Mesenchymal stem cell (in vitro differentiated cells and primary cell): Measurements from ENCODE around the gene CERKL.

Experiments used
- DNase-seq: peaks from one replicate; pipeline ENCODE4 v3.0.0-alpha.2; 2013
- H2AFZ ChIP-seq: one replicate; pipeline ENCODE4 v1.6.1; 2013; ENCODE audit warnings: low read depth, mild to moderate bottlenecking, control low read depth, inconsistent platforms, low read length, moderate library complexity
- H2AK5ac ChIP-seq: 2 replicates; pipeline ENCODE4 v1.6.1; 2013; ENCODE audit warnings: low read length, moderate library complexity, mild to moderate bottlenecking, inconsistent platforms; ENCODE audit not compliant: severe bottlenecking
- H2BK120ac ChIP-seq: one replicate; pipeline ENCODE4 v1.6.1; 2013; ENCODE audit warnings: low read depth, mild to moderate bottlenecking, inconsistent platforms, low read length, moderate library complexity
- H2BK12ac ChIP-seq, 2 experiments: one replicate each; pipeline ENCODE4 v1.6.1; 2013; ENCODE audit warnings: inconsistent platforms in 2 of 2, low read length in 2 of 2, mild to moderate bottlenecking in 2 of 2, moderate library complexity in 2 of 2, control low read depth in 1 of 2
- H2BK15ac ChIP-seq: one replicate; pipeline ENCODE4 v1.6.1; 2013; ENCODE audit warnings: mild to moderate bottlenecking, low read depth, inconsistent platforms; ENCODE audit not compliant: poor library complexity, severe bottlenecking
- H2BK5ac ChIP-seq: 2 replicates; pipeline ENCODE4 v1.6.1; 2013; ENCODE audit warnings: low read depth, mild to moderate bottlenecking, low read length, control low read depth, inconsistent platforms; ENCODE audit not compliant: poor library complexity, severe bottlenecking
- H3K14ac ChIP-seq, 2 experiments: one replicate each; pipeline ENCODE4 v1.6.1; 2013; ENCODE audit warnings: inconsistent platforms in 2 of 2, low read length in 2 of 2, control low read depth in 1 of 2, mild to moderate bottlenecking in 1 of 2, moderate library complexity in 1 of 2
- H3K18ac ChIP-seq, 2 experiments: one replicate each; pipeline ENCODE4 v1.6.1; 2013; ENCODE audit warnings: inconsistent platforms in 2 of 2, low read length in 2 of 2, control low read depth in 1 of 2, low read depth in 1 of 2, mild to moderate bottlenecking in 1 of 2
- H3K23ac ChIP-seq, 2 experiments: one replicate each; pipeline ENCODE4 v1.6.1; 2013; ENCODE audit warnings: inconsistent platforms in 2 of 2, low read length in 2 of 2, mild to moderate bottlenecking in 2 of 2, moderate library complexity in 2 of 2, control low read depth in 1 of 2
- H3K27ac ChIP-seq: 2 replicates; pipeline ENCODE4 v1.5.1; 2013; ENCODE audit warnings: mild to moderate bottlenecking, moderate library complexity, low read length, control low read depth, inconsistent platforms; ENCODE audit not compliant: poor library complexity, severe bottlenecking
- H3K27me3 ChIP-seq, 2 experiments: 2 replicates each; pipeline versions ENCODE4 v1.6.1 to v1.7.0; 2013; ENCODE audit warnings: low read length in 2 of 2, mild to moderate bottlenecking in 2 of 2, moderate library complexity in 2 of 2, control low read depth in 1 of 2, inconsistent platforms in 1 of 2; ENCODE audit not compliant: control insufficient read depth in 1 of 2, insufficient read depth in 1 of 2
- H3K36me3 ChIP-seq, 2 experiments: 2 replicates each; pipeline versions ENCODE4 v1.6.1 to v1.7.0; 2013; ENCODE audit warnings: low read length in 2 of 2, control low read depth in 1 of 2, inconsistent platforms in 1 of 2, low read depth in 1 of 2, mild to moderate bottlenecking in 1 of 2; ENCODE audit not compliant: insufficient read depth in 2 of 2, control insufficient read depth in 1 of 2
- H3K4ac ChIP-seq, 2 experiments: one replicate each; pipeline ENCODE4 v1.6.1; 2013; ENCODE audit warnings: inconsistent platforms in 2 of 2, low read length in 2 of 2, mild to moderate bottlenecking in 2 of 2, moderate library complexity in 2 of 2, control low read depth in 1 of 2, low read depth in 1 of 2
- H3K4me1 ChIP-seq: 2 replicates; pipeline ENCODE4 v1.6.1; 2013; ENCODE audit warnings: low read depth, low read length, control low read depth; ENCODE audit not compliant: control insufficient read depth, insufficient read depth
- H3K4me2 ChIP-seq: 2 replicates; pipeline ENCODE4 v1.6.1; 2013; ENCODE audit warnings: low read length, mild to moderate bottlenecking, inconsistent platforms; ENCODE audit not compliant: poor library complexity, severe bottlenecking
- H3K4me3 ChIP-seq, 2 experiments: 2 replicates each; pipeline versions ENCODE4 v1.5.1 to v1.7.0; 2013; ENCODE audit warnings: low read length in 2 of 2, mild to moderate bottlenecking in 2 of 2, control low read depth in 1 of 2, low read depth in 1 of 2; ENCODE audit not compliant: insufficient read depth in 1 of 2
- H3K79me1 ChIP-seq: replicated peaks from 2 replicates; pipeline ENCODE4 v1.6.1; 2013; ENCODE audit warnings: mild to moderate bottlenecking, control low read depth, low read length, inconsistent platforms; ENCODE audit not compliant: poor library complexity, severe bottlenecking
- H3K9ac ChIP-seq: 2 replicates; pipeline ENCODE4 v1.7.0; 2013; ENCODE audit warnings: mild to moderate bottlenecking, low read length, moderate library complexity
- H3K9me3 ChIP-seq: 2 replicates; pipeline ENCODE4 v1.7.0; 2013; ENCODE audit warnings: mild to moderate bottlenecking, low read length; ENCODE audit not compliant: control insufficient read depth
- H4K8ac ChIP-seq: one replicate; pipeline ENCODE4 v1.6.1; 2013; ENCODE audit warnings: inconsistent platforms, mild to moderate bottlenecking, low read length, moderate library complexity
- H4K91ac ChIP-seq: one replicate; pipeline ENCODE4 v1.6.1; 2013; ENCODE audit warnings: mild to moderate bottlenecking, low read length, inconsistent platforms
- WGBS: methylation state at CpG from one replicate; pipeline ENCODE4 v1.1.7; 2013; ENCODE audit warnings: mixed read lengths; 5-methylcytosine and 5-hydroxymethylcytosine counted together

CERKL gene

DNA sequence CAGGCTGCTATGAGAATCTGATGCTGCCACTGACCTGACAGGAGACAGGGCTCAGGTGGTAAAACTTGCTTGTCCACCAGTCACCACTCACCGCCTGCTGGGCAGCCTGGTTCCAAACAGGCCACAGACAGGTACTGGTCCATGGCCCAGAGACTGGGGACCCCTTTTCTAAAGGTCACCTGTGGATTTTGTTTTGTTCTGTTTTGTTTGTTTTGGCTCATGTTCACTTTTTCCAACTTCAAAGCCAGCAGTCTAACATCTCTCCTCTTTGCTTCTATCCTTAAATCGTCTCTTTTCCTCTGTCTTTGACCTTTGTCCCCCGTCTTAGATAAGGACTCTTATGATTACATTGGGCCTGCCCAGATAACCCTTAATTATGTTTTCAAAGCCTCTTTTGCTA is 3.3 kb upstream of the CERKL start:
- no peak overlapping the region for H2BK5ac ChIP-seq
- H4K8ac ChIP-seq = no peak overlapping the region
- H3K4ac ChIP-seq = no peak overlapping the region
- no peak overlapping the region for H4K91ac ChIP-seq
- no peak overlapping the region for H3K23ac ChIP-seq
- H3K4me1 ChIP-seq = peaks cover 8% of the 10 kb centered on the region
- no peak overlapping the region for H3K27ac ChIP-seq
- H2AFZ ChIP-seq = no peak overlapping the region
- H3K36me3 ChIP-seq = no peaks in the 10 kb centered on the region
- peaks cover 20 to 42% of the 10 kb centered on the region in 2 experiments for H3K27me3 ChIP-seq
- no peak overlapping the region for H3K4me3 ChIP-seq
- H2AK5ac ChIP-seq = no peak overlapping the region
- no peaks in the 10 kb centered on the region for H3K79me1 ChIP-seq
- no peak overlapping the region for H3K14ac ChIP-seq
- no peak overlapping the region for H2BK15ac ChIP-seq
- peaks cover 2% of the 10 kb centered on the region for H3K9me3 ChIP-seq
- DNase-seq = no peak
- 63% methylated on average over 3 of the region's 3 CpGs for WGBS
- no peak overlapping the region for H2BK12ac ChIP-seq
- H2BK120ac ChIP-seq = no peak overlapping the region
- H3K18ac ChIP-seq = no peak overlapping the region
- no peak overlapping the region for H3K9ac ChIP-seq
- H3K4me2 ChIP-seq = no peak overlapping the region

DNA sequence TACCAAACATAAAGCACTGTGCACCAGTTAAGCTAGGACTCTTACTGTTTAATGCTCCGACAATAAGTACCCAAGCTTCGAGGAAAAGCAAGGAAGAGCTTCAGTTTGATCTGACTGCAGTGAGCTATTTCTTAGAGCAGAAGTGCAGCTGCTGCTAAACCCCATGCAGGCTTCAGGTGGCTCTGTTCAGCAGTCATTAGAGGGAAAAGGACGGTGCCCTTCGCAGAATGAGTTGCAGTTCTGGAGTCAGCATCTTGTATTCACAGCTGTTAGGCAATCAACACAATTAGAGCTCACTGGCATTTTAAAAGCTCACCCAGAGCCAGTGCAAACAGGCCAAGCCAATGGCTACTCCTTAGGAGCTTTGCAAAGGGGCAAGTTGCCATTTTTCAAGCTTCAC is 1.5 kb upstream of the CERKL start:
- Histone ChIP-seq H3K36me3 (no peaks in the 10 kb centered on the region), H3K9me3 (no peaks in the 10 kb centered on the region), H4K91ac (no peak overlapping the region), H2BK15ac (no peak overlapping the region), H3K18ac (no peak overlapping the region), H3K4me3 (no peak overlapping the region), H3K23ac (no peak overlapping the region), H3K9ac (no peak overlapping the region), H2BK12ac (no peak overlapping the region), H4K8ac (no peak overlapping the region), H3K27ac (no peak overlapping the region), H3K4me1 (peaks cover 8% of the 10 kb centered on the region), H2AK5ac (no peak overlapping the region), H2BK5ac (no peak overlapping the region), H3K4me2 (no peak overlapping the region), H3K79me1 (no peaks in the 10 kb centered on the region), H2AFZ (no peak overlapping the region), H3K27me3 (peaks cover 20 to 50% of the 10 kb centered on the region in 2 experiments), H3K14ac (no peak overlapping the region), H2BK120ac (no peak overlapping the region), H3K4ac (no peak overlapping the region)
- 21% methylated on average over 4 of the region's 4 CpGs for WGBS
- no peak for DNase-seq

DNA sequence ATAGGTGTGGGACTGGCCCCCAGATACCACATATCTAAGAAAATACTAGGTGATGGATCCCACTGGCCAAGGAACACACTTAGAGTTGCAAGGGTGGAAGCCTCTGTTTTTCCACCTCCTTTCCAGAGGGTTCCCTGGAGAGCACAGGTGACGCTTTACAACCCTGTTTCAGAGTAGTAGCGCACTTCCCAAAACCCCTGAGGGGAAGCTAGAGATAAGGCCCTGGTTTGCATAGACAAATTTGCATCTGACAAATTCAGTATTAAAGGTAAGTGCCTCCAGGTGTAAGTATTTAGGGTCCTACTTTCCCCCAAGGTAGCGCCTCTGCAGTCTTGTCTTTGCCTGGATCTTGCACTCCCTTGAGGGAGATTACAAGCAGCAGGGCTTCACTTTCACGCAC is 474 bp upstream of the CERKL start:
- no peak overlapping the region for H3K23ac ChIP-seq
- no peak overlapping the region for H4K8ac ChIP-seq
- no peaks in the 10 kb centered on the region for H3K79me1 ChIP-seq
- H2BK15ac ChIP-seq = no peak overlapping the region
- H3K9ac ChIP-seq = peak overlapping the region; percentile 32
- peaks cover 8% of the 10 kb centered on the region for H3K4me1 ChIP-seq
- H2BK120ac ChIP-seq = no peak overlapping the region
- no peak overlapping the region for H3K27ac ChIP-seq
- no peak for DNase-seq
- 20% methylated on average over 4 of the region's 4 CpGs for WGBS
- no peak overlapping the region for H2AK5ac ChIP-seq
- H2BK12ac ChIP-seq = no peak overlapping the region
- H3K14ac ChIP-seq = no peak overlapping the region
- no peak overlapping the region for H3K4ac ChIP-seq
- H2AFZ ChIP-seq = no peak overlapping the region
- no peaks in the 10 kb centered on the region for H3K36me3 ChIP-seq
- no peaks in the 10 kb centered on the region for H3K9me3 ChIP-seq
- no peak overlapping the region for H3K18ac ChIP-seq
- peaks cover 20 to 53% of the 10 kb centered on the region in 2 experiments for H3K27me3 ChIP-seq
- H3K4me3 ChIP-seq = peak overlapping the region in 1 of 2 experiments; percentile 80
- no peak overlapping the region for H2BK5ac ChIP-seq
- H4K91ac ChIP-seq = no peak overlapping the region
- H3K4me2 ChIP-seq = peak overlapping the region; percentile 99

DNA sequence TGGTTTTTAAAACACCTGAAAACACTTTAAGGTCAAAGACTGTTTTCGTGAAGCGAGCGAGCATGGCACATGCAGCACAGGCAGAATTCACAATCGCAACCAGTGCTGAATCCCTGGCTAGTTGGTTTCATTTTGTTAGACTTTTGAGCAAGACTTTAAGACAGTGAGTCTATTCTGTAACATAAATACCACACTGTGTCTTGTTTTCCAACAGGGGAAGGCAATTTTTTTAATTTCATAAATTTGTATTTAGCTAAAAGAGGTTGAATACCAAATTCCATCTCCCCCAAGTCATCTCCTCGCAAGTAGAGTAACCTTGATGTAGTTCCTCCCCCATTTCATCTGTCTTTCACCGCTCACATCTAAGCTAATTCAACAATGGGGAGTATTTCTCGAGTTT is 1.4 kb downstream of the CERKL start:
- no peak overlapping the region for H3K27ac ChIP-seq
- H3K9me3 ChIP-seq = no peaks in the 10 kb centered on the region
- H2AK5ac ChIP-seq = no peak overlapping the region
- no peaks in the 10 kb centered on the region for H3K79me1 ChIP-seq
- no peak overlapping the region for H3K14ac ChIP-seq
- peak overlapping the region in 1 of 2 experiments; percentile 80 for H3K4me3 ChIP-seq
- no peak overlapping the region for H2AFZ ChIP-seq
- H4K91ac ChIP-seq = no peak overlapping the region
- peaks cover 8% of the 10 kb centered on the region for H3K4me1 ChIP-seq
- H3K9ac ChIP-seq = no peak overlapping the region
- H2BK120ac ChIP-seq = no peak overlapping the region
- H3K4me2 ChIP-seq = no peak overlapping the region
- H2BK12ac ChIP-seq = no peak overlapping the region
- no peaks in the 10 kb centered on the region for H3K36me3 ChIP-seq
- H3K18ac ChIP-seq = no peak overlapping the region
- no peak overlapping the region for H4K8ac ChIP-seq
- no peak overlapping the region for H3K4ac ChIP-seq
- DNase-seq = no peak
- WGBS = 65% methylated on average over 4 of the region's 7 CpGs
- no peak overlapping the region for H2BK5ac ChIP-seq
- no peak overlapping the region for H2BK15ac ChIP-seq
- peaks cover 20 to 51% of the 10 kb centered on the region in 2 experiments for H3K27me3 ChIP-seq
- H3K23ac ChIP-seq = no peak overlapping the region
